ENCODE results near the gene POMGNT2.

The POMGNT2 gene

DNA sequence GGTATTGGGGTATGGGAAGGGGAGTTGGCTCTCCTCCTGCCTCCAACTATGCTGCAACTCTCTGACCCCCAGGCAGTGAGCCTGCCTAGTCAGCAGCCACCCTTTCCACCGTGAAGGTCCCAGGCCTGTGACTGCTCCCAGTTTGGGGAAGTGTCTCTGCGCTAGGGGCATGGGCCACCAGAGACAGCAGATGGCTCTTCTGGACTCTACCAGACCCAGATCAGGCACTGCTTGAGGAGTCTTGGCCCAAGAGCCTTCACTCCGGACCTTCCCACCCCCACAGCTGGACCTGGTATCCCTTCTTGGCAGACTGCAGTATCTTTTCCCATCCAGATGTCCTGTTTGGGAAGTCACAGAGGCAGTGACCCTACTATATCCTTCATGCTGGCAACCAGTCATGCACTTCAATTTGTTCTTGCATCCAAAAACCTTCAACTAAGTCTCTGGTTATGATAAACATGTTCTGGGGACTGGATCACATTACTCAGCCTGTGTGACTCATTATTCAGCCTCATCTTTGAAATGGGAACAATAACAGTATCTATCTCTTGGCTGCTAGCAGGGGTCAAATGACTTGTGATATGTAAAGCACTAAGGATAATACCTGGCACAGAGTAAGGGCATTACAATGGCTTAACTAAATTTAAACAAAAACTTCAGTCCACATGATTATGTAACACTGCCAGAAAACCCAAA lies 62.7 kb downstream of the POMGNT2 start:
- no peak for DNase-seq

DNA sequence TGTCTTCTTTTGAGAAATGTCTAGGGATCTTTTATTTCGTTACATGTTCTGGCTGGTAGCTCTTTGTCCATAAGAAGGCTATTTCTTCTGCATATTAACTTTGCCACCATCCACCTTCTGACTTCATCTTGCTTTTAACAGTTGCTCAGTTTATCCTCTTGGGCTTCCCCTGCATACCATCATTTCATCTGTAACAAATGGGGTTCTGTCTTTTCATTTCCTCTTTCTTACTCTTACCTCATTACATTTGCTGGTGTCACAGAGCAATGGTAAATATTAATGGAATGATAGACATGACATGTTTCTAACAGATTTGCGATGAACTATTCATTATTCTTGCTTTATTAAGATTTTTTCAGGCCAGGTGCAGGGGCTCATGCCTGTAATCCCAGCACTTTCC lies 64.4 kb downstream of the POMGNT2 start:
- DNase-seq, result no peak

DNA sequence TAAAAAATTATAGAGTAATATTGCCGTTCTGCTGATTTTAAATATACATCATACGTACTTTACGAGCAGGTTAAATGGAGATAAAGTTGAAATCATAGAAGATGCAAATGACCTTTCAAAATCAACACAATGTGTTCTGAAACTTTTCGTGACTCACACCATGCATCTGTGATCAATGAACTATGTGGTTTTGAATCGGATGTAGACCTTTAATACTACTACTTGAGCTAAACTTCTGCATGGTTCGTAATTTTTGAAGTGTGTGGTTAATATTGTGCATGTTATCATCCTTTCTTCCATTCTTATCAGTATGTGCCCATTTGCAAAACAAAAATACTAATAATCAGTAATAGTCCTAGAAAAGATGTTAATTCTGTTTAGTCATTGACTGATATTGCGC lies 67.9 kb downstream of the POMGNT2 start:
- no peak for DNase-seq

DNA sequence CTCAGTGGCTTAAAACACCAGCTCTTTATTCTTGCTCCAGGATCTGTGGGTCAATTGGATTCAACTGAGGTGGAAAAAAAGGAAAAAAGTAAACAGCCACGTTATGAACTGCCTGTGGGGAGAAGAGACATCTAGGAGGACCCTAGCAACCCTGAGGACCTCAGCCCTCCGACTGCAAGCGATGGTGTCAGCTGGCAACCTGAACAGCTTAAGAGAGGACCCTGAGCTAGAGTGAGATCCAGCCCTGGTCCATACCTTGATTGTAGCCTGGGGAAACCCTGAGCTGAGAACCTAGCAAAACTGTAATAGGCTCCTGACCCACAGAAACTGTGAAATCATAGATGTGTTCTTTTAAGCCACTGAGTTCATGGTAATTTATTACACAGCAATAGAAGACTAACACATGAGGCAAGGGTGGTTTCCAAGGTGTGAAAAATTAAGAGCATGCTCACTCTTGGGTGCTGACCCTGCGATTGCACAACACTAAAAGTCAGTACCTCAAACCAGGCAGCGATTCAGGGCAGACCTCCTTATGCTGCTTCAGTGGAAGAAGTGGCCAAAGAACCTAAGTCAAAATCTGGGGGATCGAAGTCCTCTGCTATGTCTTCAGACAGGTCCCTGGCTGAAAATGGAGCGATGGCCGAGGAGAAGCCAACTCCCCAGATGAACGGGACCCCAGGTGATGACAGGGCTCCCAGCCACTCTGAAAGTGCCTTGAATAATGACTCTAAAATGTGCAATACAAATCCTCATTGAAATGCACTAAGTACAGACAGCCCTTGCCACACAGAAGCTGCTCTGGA lies 69.1 kb downstream of the POMGNT2 start:
- DNase-seq, result no peak

DNA sequence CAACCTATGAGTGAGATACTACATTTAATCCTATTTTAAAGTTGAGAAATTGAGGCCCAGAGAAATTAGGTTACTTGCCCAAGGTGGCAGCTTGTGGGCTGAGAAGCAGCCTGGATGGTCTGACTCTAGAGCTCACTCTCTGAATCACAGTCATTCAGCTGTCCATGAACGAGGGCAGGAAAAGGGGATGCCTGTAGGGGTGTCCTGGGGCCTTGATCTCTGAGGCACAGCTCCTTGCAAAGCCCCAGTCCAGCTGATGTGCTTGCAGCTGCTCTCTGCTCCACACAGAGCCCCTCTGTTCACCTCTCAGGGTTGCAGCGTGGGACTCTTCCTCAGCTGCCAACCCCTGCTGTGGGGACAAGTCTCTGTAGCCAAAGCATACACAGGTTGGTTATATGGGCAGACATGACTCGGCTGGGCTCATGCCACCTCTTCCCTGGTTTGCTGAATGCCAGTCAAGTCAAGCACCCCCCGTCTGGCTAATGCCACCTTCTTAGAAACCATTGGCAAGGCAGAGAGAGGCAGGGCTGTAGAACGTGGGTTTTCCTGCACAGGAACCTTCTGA lies 70.0 kb downstream of the POMGNT2 start:
- no peak for DNase-seq

DNA sequence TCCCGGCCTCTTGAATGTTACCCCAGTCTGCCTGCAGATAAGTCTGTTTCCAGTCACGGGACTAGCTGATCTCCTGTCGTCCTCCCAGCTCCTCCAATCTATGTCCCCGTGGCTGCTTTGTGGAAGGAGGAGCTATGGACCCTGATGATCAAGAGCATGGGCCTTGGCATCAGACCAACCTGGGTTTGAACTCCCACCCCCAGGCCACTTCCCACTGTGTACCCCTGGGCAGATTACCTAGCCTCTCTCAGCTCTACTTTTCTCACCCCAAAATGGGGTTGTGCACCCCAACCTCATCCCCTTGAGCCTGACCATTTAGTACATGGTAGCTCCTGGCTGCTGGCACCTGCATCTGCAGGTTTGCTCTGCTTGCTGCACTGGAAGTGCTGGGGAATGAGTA lies 71.0 kb downstream of the POMGNT2 start:
- DNase-seq, result no peak

DNA sequence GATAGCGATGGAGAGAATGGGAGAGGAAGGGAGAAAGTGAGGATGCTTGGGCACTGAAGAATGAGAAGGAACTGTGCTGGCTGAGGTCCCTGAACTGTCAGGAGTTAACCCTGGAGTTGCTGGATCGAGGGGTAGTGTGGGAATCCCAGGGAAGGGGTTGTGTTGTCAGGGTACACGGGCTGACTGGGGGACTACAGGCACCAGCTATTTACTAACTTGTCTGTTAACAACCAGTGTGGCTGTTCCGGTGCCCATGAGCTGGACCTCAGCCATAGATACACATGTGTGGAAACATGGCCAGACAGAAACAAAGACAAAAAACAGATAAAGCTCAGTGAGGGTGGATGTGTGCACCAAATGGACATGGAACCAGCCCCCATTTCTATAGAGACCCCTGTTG lies 71.7 kb downstream of the POMGNT2 start:
- no peak for DNase-seq

GRCh38 chr3:43032646-43033628 lies 72.9 kb downstream of the POMGNT2 start:
- DNase-seq, result no peak

GRCh38 chr3:43031889-43032545 lies 73.9 kb downstream of the POMGNT2 start:
- DNase-seq, result no peak

GRCh38 chr3:43031485-43031884 lies 74.4 kb downstream of the POMGNT2 start:
- no peak for DNase-seq

- no peak for DNase-seq
These were observed 75.5 kb downstream of the POMGNT2 start for GRCh38 chr3:43030162-43030935.

Measured in NCI-H187 (cell line).